ENCODE measurements around the gene FITM1.

DNA sequence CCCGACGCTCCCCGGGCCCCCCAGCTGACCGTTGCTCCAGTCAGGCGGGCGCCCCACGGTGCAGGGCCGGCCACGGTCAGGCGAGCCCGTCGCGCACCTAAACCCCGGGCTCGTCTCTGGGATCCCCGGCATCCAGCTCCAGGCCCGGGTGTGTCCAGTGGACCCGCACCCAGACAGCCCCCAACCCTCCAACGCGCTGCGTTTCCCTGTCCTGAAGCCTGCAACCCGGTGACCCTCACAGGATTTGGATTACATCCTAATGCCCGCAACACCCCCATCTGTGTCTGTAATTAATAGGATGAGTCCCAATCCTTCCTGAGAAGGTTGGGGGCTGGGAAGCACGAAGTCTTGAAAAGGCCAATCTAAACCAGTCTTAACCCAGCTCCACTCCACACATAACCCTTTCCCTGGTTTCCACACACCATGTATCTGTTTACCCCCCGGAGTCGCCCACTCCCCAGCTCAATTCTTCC, 48.7 kb upstream of the FITM1 start:
- TF ChIP-seq ELF4 (IDR thresholded peaks at IDR 0.05) (no peak), SP1 (IDR thresholded peaks at IDR 0.05) (no peak), FOXA1 (IDR thresholded peaks at IDR 0.05) (no peak), FOXM1 (IDR thresholded peaks at IDR 0.05; ENCODE audit: borderline replicate concordance) (no peak), HDGF (IDR thresholded peaks at IDR 0.05; ENCODE audit: borderline replicate concordance) (no peak), L3MBTL2 (conservative IDR thresholded peaks at IDR 0.05) (no peak), ZNF384 (IDR thresholded peaks at IDR 0.05) (no peak), ARNT (IDR thresholded peaks at IDR 0.05) (no peak)
- TF ChIP-seq, protein P1, sequence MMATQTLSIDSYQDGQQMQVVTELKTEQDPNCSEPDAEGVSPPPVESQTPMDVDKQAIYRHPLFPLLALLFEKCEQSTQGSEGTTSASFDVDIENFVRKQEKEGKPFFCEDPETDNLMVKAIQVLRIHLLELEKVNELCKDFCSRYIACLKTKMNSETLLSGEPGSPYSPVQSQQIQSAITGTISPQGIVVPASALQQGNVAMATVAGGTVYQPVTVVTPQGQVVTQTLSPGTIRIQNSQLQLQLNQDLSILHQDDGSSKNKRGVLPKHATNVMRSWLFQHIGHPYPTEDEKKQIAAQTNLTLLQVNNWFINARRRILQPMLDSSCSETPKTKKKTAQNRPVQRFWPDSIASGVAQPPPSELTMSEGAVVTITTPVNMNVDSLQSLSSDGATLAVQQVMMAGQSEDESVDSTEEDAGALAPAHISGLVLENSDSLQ (IDR thresholded peaks at IDR 0.05): no peak
